ENCODE measurements around the gene DNER.

Gene DNER

DNA sequence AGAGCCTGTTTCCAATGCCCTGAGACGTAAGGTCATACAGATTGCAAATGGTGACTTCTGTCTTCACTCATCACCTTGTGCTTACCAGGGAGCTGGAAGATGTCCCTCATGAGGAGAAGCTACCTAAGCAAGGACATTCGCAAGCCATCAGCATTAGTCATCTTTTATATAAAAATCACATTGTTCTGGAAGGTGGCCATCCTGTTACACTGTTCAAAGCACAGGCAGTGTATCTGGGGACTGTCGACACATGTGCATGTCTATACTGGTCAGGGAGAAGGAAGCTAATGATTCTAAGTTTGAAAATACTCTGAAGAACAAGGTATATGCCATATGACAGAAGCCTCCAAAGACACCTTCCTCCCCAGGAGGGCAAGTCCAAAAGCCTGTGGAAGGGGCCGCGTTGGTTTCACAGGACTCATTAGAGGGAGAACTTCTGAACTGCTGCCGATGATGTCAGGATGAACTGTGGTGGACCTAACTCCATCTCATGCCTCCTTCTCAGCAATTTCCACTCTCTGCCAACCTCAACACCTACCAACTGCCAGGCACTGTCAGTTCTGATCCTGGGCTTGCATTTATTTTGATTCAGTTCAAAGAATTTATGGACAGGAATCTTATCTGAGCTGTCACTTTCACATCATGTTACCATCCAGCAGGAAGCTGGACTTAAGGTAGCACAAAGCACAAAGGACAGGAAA lies 39.4 kb downstream of the DNER start:
- no peak overlapping the region for H3K4me3 ChIP-seq
- H3K27ac ChIP-seq: no peak overlapping the region

DNA sequence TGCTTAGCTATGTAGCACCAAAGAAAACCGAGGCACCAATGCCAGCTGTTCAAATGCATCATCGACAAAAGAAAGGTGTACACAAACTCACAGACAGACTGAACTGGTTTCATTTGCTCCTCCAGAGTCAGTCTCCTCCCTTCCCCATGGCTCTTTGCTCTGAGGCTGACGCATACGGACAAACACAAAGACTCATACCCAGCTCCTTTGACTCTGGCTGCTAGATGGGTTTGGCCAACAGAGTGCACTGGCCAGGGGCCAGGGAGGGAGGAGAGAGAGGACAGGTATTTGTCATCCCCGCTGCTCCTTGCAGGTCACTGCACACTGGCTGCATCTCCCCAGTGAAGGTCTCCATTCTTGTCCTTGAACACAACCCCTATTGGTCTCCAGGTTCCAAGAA lies 40.7 kb downstream of the DNER start:
- no peak overlapping the region for H3K4me3 ChIP-seq
- no peak overlapping the region for H3K27ac ChIP-seq

- no peak overlapping the region for H3K27ac ChIP-seq
- no peak overlapping the region for H3K4me3 ChIP-seq
Measured at GRCh38 chr2:229672021-229672420, 42.3 kb downstream of the DNER start.

DNA sequence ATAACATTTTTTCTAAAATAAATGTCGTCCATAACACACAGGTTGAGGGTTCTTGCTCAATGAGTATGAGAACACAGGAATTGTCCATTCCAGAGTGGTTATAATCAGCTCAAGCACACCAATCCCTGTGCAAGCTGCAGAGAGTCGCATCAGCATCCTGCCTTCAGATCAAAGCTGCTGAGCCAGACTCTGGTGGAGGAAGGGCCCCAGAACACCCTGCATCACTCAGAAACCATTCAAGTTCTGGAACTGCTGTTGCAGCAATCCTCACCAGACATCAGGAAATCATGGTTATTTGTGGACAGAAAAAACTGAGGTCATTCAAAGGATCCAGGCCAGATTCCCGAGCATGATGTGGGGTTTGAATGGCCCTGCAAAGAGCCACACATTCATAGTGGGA lies 44.5 kb downstream of the DNER start:
- H3K4me3 ChIP-seq: no peak overlapping the region
- no peak overlapping the region for H3K27ac ChIP-seq

- H3K27ac ChIP-seq: no peak overlapping the region
- no peak overlapping the region for H3K4me3 ChIP-seq
Measured at GRCh38 chr2:229666811-229667210, 47.5 kb downstream of the DNER start.

GRCh38 chr2:229665158-229665557 lies 49.2 kb downstream of the DNER start:
- H3K27ac ChIP-seq: no peak overlapping the region
- no peak overlapping the region for H3K4me3 ChIP-seq

- no peak overlapping the region for H3K27ac ChIP-seq
- H3K4me3 ChIP-seq: no peak overlapping the region
Measured at GRCh38 chr2:229661478-229661877, 52.9 kb downstream of the DNER start.

- no peak overlapping the region for H3K4me3 ChIP-seq
- no peak overlapping the region for H3K27ac ChIP-seq
Measured at GRCh38 chr2:229660951-229661350, 53.4 kb downstream of the DNER start.

- H3K4me3 ChIP-seq: no peak overlapping the region
- no peak overlapping the region for H3K27ac ChIP-seq
Measured at GRCh38 chr2:229660391-229660790, 54.0 kb downstream of the DNER start.

DNA sequence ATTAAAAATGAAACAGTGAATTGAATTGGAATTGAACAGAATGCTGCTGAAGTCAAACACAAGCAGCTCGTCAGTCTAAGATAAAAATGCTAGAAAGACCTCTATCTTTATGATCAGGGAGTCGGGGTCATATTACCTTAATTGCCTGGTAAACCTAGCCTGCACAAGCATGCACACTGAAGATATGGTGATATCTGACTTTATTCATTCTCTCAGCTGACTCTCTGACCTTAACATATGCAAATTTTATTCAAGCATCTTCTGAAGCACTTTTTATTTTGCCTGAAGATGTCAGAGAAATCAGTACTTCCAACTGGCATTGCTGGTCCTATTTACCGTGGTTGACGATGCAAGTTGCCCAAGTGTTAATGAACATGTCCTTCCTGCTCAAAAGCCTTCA lies 56.4 kb downstream of the DNER start:
- H3K27ac ChIP-seq: no peak overlapping the region
- H3K4me3 ChIP-seq: no peak overlapping the region

DNA sequence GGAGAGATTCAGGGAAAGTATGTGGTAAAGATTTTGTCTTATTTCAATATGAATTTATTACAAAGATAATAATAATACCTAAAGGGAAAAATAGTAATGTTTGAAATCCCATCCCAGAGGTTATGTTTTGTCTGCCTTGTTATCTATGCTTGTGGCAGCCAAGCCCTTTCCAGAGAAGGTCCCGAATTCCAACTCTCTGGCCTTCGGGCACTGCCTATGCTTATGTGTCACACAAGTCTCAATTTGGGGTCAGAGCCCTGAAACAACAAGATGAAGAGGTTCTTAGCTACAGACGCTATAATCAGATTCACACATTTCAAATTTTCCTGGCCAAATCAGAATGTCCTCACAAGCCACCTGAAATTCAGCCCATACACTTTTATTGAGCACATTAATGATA lies 59.9 kb downstream of the DNER start:
- no peak overlapping the region for H3K4me3 ChIP-seq
- H3K27ac ChIP-seq: no peak overlapping the region

GRCh38 chr2:229653531-229653930 lies 60.8 kb downstream of the DNER start:
- Histone ChIP-seq H3K27ac (no peak overlapping the region), H3K4me3 (no peak overlapping the region)

- Histone ChIP-seq H3K27ac (no peak overlapping the region), H3K4me3 (no peak overlapping the region)
Measured at GRCh38 chr2:229652796-229653195, 61.6 kb downstream of the DNER start.

- no peak overlapping the region for H3K27ac ChIP-seq
Measured at GRCh38 chr2:229650901-229651300, 63.5 kb downstream of the DNER start.

GRCh38 chr2:229650059-229650458 lies 64.3 kb downstream of the DNER start:
- Histone ChIP-seq H3K4me3 (no peak overlapping the region), H3K27ac (no peak overlapping the region)

More at GRCh38 chr2:229650901-229651300, 63.5 kb downstream of the DNER start:
- H3K4me3 ChIP-seq: no peak overlapping the region

DNA sequence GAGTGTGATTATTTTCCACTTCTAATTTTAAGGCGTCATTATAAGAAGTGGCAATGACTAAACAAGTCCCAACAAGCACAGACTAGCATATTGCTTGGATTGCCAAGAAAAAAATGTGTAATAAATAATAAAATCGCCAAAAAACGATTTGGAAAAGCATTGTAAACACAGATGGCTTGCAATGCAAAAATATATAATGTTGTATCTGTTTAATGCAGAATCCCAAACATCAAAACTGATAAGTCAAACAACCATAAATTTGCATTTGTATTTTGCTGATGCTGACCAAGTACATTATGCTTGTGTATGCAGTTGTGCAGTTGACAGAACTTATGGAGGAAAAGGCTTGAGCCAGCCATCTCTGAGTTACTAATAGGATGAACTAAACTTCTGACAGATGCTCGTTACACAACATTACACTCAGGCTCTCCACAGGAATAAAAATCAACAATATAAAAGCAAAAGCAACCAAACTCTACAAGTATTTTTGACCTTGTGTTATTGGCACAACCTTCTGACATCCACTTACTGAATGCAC lies 68.1 kb downstream of the DNER start:
- no peak overlapping the region for H3K27ac ChIP-seq
- no peak overlapping the region for H3K4me3 ChIP-seq

- H3K4me3 ChIP-seq: no peak overlapping the region
- H3K27ac ChIP-seq: no peak overlapping the region
Measured at GRCh38 chr2:229642371-229642770, 72.0 kb downstream of the DNER start.

DNA sequence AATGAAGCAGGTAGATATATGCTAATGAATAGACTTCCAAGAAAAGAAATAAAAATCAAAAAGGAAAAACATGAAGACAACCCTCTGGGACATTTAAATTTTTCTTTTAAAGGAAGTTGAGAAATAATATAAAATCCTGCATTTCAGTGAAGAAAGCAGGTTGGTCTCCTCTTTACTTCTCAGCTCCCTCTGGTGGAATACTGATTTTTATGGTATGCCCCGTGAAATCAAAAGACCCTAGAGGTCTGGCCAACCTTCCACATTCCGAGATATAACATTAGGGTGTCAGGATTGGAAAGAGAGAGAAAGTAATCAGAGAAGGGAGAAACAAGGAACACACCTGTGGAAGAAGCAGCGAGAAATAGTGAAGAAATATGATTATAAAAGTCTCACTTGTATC lies 72.7 kb downstream of the DNER start:
- Histone ChIP-seq H3K27ac (no peak overlapping the region), H3K4me3 (no peak overlapping the region)

- no peak overlapping the region for H3K4me3 ChIP-seq
- H3K27ac ChIP-seq: no peak overlapping the region
Measured at GRCh38 chr2:229640636-229641035, 73.7 kb downstream of the DNER start.

GRCh38 chr2:229636571-229636970 lies 77.8 kb downstream of the DNER start:
- no peak overlapping the region for H3K4me3 ChIP-seq

DNA sequence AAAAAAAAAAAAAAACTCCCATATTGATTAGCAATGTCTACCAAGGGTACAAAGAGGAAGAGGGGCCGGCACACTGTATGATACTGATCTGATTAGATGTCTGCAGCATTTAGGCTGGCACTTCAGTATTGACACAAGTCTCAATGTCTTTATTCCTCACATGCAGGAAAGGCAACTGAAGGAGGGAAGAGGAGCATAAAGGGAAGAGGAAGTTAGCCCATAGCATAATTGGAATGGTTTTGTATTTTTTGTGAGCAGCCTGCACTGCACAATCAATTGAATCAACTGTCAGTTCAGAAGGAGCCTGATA lies 79.0 kb downstream of the DNER start:
- no peak overlapping the region for H3K27ac ChIP-seq
- H3K4me3 ChIP-seq: no peak overlapping the region

More at GRCh38 chr2:229636571-229636970, 77.8 kb downstream of the DNER start:
- H3K27ac ChIP-seq: no peak overlapping the region

Measured in skin epidermis (tissue), 12 donors.